ENCODE results near the gene CTXND1. TPM values are rescaled to one million over a fixed set of nuclear protein-coding genes. Genes with fewer than 3 reads are reported as not detected.

The CTXND1 gene
- total RNA-seq, 4 donors from 2014 or later, result 0.03 to 0.07 TPM; not detected in 2

GRCh38 chr15:80211976-80212375 is 40.0 kb downstream of the CTXND1 start:
- peak in 1 of 2 donors; percentile 29 for DNase-seq
- intact Hi-C loops (cut with DNase I; ENCODE audit: low total_unique reads), result loop anchor here (5.0 kb wide), 1 partner anchor 35 kb away; no protein-coding TSS in a partner anchor

GRCh38 chr15:80210611-80211573 is 41.1 kb downstream of the CTXND1 start:
- Histone ChIP-seq H3K27me3 (no peaks in the 10 kb centered on the region), H3K4me1 (peaks cover 3 to 19% of the 10 kb centered on the region in 2 donors), H3K27ac (peak overlapping the region; percentile 64 to 78 (median 68)), H3K9me3 (no peaks in the 10 kb centered on the region), H3K4me3 (peak overlapping the region in 1 of 4 donors; percentile 21), H3K36me3 (no peaks in the 10 kb centered on the region)
- intact Hi-C loops (cut with DNase I; ENCODE audit: low total_unique reads), result loop anchor here (5.0 kb wide), 1 partner anchor 34 kb away; no protein-coding TSS in a partner anchor
- DNase-seq (peak in 1 of 2 donors; percentile 48), ATAC-seq (peak; percentile 78 to 85)
- in situ Hi-C loops (cut with MboI; ENCODE audit: low sequenced_read_pairs in 4 of 4), result no loop called here
- no peak for TF ChIP-seq POLR2A (IDR thresholded peaks at IDR 0.05)
- TF ChIP-seq, protein P1, sequence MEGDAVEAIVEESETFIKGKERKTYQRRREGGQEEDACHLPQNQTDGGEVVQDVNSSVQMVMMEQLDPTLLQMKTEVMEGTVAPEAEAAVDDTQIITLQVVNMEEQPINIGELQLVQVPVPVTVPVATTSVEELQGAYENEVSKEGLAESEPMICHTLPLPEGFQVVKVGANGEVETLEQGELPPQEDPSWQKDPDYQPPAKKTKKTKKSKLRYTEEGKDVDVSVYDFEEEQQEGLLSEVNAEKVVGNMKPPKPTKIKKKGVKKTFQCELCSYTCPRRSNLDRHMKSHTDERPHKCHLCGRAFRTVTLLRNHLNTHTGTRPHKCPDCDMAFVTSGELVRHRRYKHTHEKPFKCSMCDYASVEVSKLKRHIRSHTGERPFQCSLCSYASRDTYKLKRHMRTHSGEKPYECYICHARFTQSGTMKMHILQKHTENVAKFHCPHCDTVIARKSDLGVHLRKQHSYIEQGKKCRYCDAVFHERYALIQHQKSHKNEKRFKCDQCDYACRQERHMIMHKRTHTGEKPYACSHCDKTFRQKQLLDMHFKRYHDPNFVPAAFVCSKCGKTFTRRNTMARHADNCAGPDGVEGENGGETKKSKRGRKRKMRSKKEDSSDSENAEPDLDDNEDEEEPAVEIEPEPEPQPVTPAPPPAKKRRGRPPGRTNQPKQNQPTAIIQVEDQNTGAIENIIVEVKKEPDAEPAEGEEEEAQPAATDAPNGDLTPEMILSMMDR (IDR thresholded peaks at IDR 0.05 in 4 of 5, conservative IDR thresholded peaks at IDR 0.05 in 1 of 5), result no peak

More at GRCh38 chr15:80211976-80212375, 40.0 kb downstream of the CTXND1 start:
- peak overlapping the region in 1 of 4 donors; percentile 21 for H3K4me3 ChIP-seq
- peak overlapping the region in 3 of 4 donors; percentile 64 to 78 (median 71) for H3K27ac ChIP-seq
- ATAC-seq, result peak; percentile 43 to 73
- H3K4me1 ChIP-seq, result peaks cover 3 to 19% of the 10 kb centered on the region in 2 donors
- in situ Hi-C loops (cut with MboI; ENCODE audit: low sequenced_read_pairs in 4 of 4), result no loop called here
- H3K27me3 ChIP-seq, result no peaks in the 10 kb centered on the region
- no peak for TF ChIP-seq POLR2A (IDR thresholded peaks at IDR 0.05)
- TF ChIP-seq, protein P1 (IDR thresholded peaks at IDR 0.05 in 4 of 5, conservative IDR thresholded peaks at IDR 0.05 in 1 of 5), result no peak
- H3K36me3 ChIP-seq, result no peaks in the 10 kb centered on the region
- H3K9me3 ChIP-seq, result no peaks in the 10 kb centered on the region

DNA sequence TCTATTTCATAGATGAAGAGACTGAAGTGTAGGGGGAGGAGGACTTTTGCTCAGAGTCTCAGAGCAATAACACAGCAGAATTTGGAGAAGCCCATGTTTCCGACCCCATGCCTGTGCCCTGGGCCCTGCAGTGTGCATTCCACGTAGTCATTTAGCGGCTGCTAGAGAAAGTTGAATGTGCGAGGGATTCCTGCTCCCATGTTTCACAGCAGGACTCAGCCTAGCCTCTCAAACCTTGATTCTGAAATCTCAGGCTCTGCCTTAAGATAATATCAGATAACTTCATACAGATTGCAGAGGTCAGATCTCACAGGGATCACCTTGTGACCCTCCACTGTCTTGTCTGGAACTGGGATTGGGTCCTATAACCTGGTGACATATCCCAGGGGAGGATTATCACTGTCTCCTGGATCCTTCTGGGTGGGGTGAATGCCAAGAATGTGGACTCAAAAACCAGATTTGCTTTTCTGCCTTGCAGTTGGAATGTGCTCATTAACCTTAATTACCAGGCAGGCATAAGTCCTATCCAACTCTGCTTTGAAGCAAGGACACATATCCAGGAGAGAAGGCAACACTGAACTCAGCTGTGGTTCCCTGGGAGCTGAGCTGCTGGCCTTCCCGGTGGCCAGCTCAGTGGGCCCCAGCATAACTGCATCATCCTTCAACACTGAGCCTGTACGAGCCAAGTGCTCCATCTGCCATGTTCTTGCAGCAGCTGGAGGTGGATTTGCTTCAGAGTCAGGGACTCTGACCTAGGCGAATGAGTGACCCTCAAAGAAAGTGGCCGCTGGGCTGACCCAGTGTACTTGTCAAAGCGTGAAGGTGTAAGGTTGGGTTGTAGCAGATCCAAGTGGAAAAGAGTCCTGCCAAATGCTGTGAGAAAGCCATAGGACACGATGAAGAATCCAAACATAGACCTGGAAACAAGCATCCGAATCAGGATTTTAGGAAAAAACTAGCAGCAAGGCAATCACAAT is 43.0 kb downstream of the CTXND1 start:
- H3K36me3 ChIP-seq, result no peaks in the 10 kb centered on the region
- no peak overlapping the region for H3K4me3 ChIP-seq
- no peaks in the 10 kb centered on the region for H3K9me3 ChIP-seq
- H3K4me1 ChIP-seq, result peaks cover 3 to 19% of the 10 kb centered on the region in 2 donors
- intact Hi-C loops (cut with DNase I; ENCODE audit: low total_unique reads), result no loop called here
- H3K27me3 ChIP-seq, result no peaks in the 10 kb centered on the region
- TF ChIP-seq POLR2A (IDR thresholded peaks at IDR 0.05), result no peak
- TF ChIP-seq, protein P1 (IDR thresholded peaks at IDR 0.05 in 4 of 5, conservative IDR thresholded peaks at IDR 0.05 in 1 of 5), result no peak
- ATAC-seq, result no peak
- in situ Hi-C loops (cut with MboI; ENCODE audit: low sequenced_read_pairs in 4 of 4), result no loop called here
- H3K27ac ChIP-seq, result no peak overlapping the region
- no peak for DNase-seq

DNA sequence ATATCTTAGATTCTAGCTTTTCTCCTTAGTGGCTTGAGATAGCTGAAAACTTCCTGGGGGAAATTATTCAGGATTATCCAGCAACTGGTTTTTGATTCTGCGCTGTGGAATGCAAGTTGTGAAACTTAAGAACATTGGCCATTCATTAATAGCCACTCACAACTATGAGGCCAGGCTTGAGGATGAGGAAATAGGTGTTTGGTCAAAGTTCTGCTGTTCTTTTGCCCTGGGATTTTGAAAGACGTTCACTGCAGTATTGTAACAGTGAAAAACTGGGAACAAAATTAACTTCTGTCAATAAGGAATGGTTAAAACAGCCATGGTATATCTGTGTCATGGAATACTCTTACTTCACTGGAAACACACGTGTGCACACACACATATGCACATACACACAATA is 44.1 kb downstream of the CTXND1 start:
- ATAC-seq (no peak), DNase-seq (no peak)
- intact Hi-C loops (cut with DNase I; ENCODE audit: low total_unique reads) (no loop called here), in situ Hi-C loops (cut with MboI; ENCODE audit: low sequenced_read_pairs in 4 of 4) (no loop called here)
- Histone ChIP-seq H3K4me1 (peaks cover 3 to 19% of the 10 kb centered on the region in 2 donors), H3K4me3 (no peak overlapping the region), H3K36me3 (no peaks in the 10 kb centered on the region), H3K9me3 (no peaks in the 10 kb centered on the region), H3K27me3 (no peaks in the 10 kb centered on the region), H3K27ac (no peak overlapping the region)
- TF ChIP-seq, protein P1 (IDR thresholded peaks at IDR 0.05 in 4 of 5, conservative IDR thresholded peaks at IDR 0.05 in 1 of 5), result no peak
- TF ChIP-seq POLR2A (IDR thresholded peaks at IDR 0.05), result no peak

Data from gastrocnemius medialis (tissue), 4 donors.